GM19351 (cell line): ENCODE measurements around the gene ANKRD22.

ENCODE experiments used
- ATAC-seq: cut with Tn5 transposase; IDR thresholded peaks from one replicate; pipeline ENCODE4 v1.9.1; 2021; ENCODE audit warnings: mild to moderate bottlenecking, moderate library complexity; ENCODE audit not compliant: unreplicated experiment

Gene ANKRD22

DNA sequence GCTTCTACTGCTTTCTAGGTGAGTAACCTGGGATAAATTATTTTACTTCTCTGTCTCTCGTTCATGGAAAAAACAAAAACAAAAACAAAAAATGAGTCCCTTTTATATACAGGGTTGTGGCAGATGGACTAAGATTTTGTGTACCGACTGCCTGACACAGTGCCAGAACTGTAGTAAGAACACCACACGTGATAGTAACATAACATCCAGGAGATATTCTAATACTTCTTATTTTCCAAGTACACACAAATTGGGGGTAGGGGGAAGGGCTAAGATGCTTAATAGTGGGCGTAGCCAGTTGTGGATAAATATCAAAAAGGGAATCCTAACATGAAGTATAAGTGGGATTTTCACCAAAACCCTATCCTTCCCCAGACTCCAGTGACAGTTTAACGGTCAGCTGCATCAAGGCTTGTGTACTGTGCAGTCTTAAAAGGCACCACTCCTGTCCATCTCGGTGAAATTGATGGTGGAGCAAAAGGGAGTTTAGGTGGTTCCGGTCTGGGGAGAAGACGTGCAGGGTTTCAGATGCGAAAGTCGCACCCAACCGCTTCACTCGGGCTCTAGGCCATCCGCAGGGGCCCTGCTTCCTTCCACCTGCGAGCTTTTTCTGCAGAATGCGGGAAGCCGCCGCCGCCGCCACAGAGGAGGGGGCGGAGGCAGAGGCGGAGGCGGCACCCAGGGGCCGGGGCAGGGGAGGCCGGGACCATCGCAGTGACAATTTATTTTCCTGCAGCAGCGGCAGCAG, 28.1 kb upstream of the ANKRD22 start, which contains the start of gene STAMBPL1:
STAMBPL1 (plus strand) TSS at position 712 of the 748 bp plus-strand sequence. CDS start 21,464 bp downstream, outside the sequence.
- peak; percentile 55 for ATAC-seq

GRCh38 chr10:88877298-88877697, 25.7 kb upstream of the ANKRD22 start:
- ATAC-seq: no peak

GRCh38 chr10:88875081-88875480, 23.4 kb upstream of the ANKRD22 start:
- ATAC-seq: no peak

DNA sequence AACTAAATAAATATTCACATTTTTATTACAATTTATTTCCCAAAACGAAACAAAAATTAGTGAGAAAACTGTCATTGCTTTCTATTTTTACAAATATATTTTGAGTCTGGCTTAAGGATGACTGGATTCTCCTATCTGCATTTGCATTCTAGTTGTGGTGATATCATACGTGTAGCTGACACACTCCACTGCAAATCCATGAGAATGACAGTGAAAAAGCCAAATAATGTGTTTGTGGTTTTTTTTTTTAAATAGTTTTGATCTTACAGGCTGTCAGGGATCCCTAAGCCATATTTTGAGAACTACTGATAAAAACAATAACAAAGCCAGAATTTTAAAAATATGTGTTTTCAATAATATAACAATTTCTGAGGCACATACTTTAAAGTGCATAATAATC, 22.6 kb upstream of the ANKRD22 start:
- ATAC-seq: no peak

GRCh38 chr10:88873757-88874156, 22.1 kb upstream of the ANKRD22 start:
- ATAC-seq: no peak

GRCh38 chr10:88870089-88870488, 18.4 kb upstream of the ANKRD22 start:
- no peak for ATAC-seq

DNA sequence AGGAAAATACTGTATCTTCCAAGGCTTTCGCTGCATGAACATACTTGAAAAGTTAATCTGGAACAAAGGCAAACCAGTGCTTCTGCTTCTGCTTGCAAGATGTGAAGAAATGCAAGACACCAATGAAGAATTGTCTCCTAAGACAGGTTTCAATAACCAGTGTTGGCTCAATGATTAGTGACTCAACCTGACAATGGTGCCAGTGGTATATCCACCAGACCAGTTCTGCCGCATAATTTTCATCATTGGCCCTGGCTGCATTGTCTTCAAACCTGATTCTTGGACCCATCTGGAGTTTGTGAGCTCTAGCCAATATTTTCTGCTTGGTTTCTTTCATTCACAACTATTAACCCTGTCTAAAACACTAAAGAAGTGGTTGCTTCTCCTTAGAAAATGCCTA, 14.8 kb upstream of the ANKRD22 start:
- ATAC-seq: no peak

DNA sequence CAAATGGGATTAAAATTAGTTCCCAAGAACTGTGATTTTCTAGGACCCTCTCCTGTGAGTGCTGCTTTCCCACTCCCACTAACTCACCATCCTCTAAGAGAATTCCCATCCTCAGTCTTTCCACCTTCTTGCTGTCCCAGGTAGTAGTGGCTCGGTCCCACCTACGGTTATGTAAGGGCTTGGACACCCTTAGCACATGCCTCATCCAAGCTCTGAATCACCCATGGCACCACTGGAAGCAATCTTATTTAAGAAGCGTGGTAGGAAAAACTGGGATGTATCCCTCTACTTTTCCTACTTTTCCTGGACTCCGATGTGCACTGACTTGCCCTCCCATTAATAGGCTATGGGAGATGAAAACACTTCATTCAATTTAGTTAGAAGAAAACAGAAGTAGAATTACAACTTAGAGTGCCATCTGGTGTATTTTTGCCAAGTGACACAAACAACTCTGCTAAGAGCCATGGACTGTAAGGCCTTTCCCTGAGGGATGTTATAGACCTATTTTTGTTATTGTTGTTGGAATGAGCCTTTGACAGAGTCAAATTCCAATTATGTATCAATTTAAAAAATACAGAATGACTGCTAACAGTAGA, 13.7 kb upstream of the ANKRD22 start:
- ATAC-seq: no peak

- no peak for ATAC-seq
Measured at GRCh38 chr10:88861036-88861435, 9.4 kb upstream of the ANKRD22 start.

DNA sequence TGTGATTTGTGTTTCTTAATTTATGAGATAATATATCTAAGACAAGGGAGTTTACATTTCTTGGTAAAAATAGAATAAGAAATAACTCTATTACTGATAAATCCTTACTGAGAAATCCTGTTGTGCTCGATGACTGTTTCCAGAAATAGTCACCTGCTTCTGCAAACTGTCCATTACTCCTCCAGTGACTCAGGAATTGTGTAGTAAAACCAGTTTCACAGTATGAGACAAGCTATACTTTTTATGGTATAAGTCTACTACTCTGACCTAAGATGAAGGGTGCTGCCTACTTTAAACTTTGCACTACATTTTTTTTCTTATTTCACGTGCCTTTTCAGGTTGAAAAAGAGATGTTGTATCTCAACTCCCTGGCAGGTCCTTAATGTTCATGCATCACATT, 6.8 kb upstream of the ANKRD22 start:
- no peak for ATAC-seq

GRCh38 chr10:88857831-88858230, 6.2 kb upstream of the ANKRD22 start:
- no peak for ATAC-seq

- no peak for ATAC-seq
Measured at GRCh38 chr10:88854684-88855083, 3.0 kb upstream of the ANKRD22 start.

- ATAC-seq: no peak
Measured at GRCh38 chr10:88853155-88853881, 1.7 kb upstream of the ANKRD22 start.

- ATAC-seq: no peak
Measured at GRCh38 chr10:88852327-88852726, 683 bp upstream of the ANKRD22 start.

- ATAC-seq: no peak
Measured at GRCh38 chr10:88850712-88851111, 932 bp downstream of the ANKRD22 start.

- ATAC-seq: no peak
Measured at GRCh38 chr10:88849234-88849633, 2.4 kb downstream of the ANKRD22 start.

- ATAC-seq: no peak
Measured at GRCh38 chr10:88848499-88848898, 3.1 kb downstream of the ANKRD22 start.

GRCh38 chr10:88843171-88843570, 8.5 kb downstream of the ANKRD22 start:
- no peak for ATAC-seq

- ATAC-seq: no peak
Measured at GRCh38 chr10:88841316-88842111, 10.1 kb downstream of the ANKRD22 start.

- no peak for ATAC-seq
Measured at GRCh38 chr10:88840881-88841280, 10.8 kb downstream of the ANKRD22 start.

- ATAC-seq: no peak
Measured at GRCh38 chr10:88840104-88840503, 11.5 kb downstream of the ANKRD22 start.
